8988T (cell line): ENCODE data around the gene SPACA5.
"Not testable (repeated sequence)": the region's sequence is repeated elsewhere in the genome, so short reads cannot be mapped to it uniquely, and the experiment has no call there.

Experiments used
- DNase-seq: peaks from one replicate; pipeline ENCODE4 v3.0.0; 2011

SPACA5 gene

DNA sequence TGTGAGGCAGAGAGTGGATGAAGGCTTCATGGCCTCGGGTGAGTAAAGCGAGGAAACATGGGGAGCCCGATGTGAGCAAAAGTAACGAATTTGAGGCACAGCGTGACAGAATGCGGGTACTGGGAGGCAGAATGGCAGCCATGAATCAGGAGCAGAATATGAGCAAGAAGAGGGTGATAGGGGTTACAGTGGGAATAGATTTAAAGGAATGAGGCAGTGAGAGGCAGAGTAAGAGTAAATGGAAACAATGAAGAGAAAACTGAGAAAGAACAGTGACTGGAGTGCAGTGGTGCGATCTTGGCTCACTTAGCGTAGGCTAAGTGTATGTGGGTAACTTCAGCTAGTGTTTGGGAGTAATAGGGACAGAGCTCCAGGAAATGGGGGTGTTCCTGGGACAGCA lies at the start of gene SPACA5:
Gene SPACA5 (plus strand): TSS at position 301 of the 400 bp plus-strand sequence. CDS start 815 bp downstream, outside the sequence.
- DNase-seq = not testable (repeated sequence)

DNA sequence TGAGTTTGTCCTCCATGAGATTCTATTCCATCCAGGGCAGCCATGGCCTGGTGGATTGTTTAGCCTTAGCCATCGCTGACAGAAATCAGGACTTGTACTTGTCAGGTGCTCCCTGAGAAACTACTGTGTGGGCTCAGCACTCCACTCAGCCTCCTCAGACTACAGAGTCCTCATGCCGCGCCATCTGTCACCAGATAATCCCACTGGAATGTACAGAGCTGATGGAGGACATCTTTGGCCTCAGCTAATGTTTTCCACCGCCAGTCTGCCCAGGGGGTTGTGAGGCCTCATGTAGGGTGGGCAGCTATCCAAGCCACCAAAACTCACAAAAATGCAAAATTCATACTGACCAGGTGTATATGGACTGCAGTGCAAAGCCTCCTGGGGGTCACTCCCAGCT lies 48.6 kb upstream of the SPACA5 start:
- DNase-seq = not testable (repeated sequence)

DNA sequence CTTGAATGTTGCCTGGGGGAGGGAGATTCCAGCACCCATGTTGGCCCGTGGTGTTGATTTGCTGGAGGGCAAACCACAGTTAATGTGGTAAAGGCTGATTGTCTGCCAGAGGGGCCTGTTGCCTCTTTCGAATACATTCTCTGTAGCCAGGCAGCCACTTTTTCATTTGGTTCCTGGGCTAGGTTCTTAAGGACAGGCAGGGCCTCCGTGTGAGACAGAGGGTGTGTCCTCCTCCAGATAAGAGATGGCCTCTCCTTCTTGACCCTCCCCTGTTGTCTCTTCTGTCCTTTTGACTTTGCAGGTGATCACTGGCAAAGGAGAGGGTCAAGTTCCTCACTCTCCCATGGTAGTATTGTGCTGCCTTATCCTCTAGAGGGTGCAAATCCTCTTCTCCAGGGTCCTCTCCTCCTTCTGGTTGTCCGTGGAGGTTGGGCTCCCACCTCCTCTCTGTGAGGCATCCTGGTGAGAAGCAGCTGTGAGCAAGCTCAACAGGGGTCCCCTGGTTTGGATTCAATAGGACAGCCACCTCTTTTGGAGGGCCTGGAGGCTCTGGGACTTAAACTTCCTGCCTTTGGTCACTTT lies 47.9 kb upstream of the SPACA5 start:
- no peak for DNase-seq

DNA sequence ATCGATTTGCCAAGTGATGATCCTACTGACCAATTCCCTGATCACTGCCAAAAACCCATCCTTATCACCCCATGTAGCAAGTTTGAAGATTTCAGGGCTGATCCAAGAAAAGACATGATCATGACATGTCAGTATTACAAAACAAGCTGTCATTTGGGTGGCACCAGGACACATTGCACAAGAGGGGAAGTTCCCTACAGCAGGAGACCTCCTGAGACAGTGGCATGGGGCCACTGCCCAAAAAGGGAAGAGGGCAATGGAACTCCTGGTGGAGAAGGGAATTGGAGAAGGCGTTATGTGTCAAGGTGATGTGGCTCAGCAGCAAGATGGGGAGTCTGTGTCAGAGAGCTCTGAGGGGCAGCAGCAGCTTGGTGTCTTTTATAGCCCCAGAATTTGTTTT lies 46.4 kb upstream of the SPACA5 start:
- no peak for DNase-seq

DNA sequence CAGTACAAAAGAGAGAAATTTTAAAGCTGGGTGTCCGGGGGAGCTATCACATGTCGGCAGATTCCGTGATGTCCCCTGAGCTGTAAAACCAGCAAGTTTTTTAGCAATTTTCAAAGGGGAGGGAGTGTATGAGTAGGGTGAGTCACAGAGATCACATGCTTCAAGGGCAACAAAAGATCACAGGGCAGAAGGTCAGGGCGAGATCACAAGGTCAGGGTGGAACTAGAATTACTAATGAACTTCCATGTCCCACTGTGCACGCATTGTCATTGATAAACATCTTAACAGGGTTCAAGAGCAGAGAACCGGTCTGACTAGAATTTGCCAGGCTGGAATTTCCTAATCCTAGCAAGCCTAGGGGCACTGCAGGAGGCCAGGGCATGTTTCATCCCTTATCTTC lies 45.0 kb upstream of the SPACA5 start:
- DNase-seq = not testable (repeated sequence)

DNA sequence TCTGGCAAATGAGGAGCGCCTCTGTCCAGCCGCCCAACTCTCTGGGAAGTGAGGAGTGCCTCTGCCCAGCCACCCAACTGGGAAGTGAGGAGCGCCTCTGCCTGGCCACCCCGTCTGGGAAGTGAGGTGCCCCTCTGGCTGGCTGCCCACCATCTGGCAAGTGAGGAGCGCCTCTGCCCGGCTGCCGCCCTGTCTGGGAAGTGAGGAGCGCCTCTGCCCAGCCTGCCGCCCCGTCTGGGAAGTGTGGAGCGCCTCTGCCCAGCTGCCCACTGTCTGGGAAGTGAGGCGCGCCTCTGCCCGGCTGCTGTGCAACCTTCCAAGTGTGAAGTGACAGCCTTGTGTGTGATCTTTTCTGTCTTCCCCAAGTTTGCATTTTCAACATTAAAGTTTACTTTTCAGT lies 41.3 kb upstream of the SPACA5 start:
- not testable (repeated sequence) for DNase-seq

DNA sequence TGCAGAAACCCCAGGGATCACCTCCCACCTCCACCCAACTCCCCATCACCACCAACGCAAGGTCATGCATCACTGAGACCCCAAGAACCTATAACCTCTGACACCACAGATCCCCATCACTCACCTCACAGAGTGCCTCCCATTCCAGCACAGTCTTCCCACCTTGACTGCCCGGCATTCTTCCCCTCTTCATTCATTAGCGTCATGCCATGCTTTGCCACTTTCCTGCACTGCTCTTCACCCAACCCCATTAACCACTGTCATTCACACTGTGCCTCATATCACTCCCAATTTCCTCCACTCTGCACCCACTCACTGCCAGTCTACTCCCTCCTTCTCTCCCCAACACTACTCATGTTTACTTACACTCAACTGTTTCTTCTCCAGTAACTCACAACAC lies 33.6 kb upstream of the SPACA5 start:
- no peak for DNase-seq

DNA sequence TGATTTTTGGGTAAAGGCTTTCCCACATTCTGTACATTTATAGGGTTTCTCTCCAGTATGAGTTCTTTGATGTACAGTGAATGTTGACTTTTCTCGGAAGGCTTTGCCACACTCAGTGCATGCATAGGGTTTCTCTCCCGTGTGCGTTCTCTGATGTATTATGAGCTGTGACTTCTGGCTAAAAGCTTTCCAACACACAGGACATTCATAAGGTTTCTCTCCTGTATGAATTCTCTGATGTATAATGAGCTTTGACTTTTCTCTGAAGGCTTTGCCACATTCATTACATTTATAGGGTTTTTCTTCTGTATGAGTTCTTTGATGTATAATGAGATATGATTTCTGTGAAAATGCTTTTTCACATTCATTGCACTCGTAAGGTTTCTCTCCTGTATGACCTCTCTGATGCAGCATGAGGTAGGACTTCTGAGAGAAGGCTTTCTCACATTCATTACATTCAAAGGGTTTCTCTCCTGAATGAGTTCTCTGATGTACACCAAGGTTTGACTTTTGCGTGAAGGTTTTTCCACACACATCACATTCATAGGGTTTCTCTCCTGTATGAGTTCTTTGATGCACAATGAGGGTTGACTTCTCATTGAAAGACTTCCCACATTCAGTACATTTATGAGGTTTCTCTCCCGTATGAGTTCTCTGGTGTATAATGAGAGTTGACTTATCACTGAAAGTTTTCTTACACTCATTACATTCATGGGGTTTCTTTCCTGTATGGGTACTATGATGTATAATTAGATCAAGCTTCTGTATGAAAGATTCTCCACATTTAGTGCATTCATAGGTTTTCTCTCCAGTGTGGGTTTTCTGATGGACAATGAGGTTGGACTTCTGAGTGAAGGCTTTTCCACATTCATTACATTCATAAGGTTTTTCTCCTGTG lies 30.3 kb upstream of the SPACA5 start:
- no peak for DNase-seq

DNA sequence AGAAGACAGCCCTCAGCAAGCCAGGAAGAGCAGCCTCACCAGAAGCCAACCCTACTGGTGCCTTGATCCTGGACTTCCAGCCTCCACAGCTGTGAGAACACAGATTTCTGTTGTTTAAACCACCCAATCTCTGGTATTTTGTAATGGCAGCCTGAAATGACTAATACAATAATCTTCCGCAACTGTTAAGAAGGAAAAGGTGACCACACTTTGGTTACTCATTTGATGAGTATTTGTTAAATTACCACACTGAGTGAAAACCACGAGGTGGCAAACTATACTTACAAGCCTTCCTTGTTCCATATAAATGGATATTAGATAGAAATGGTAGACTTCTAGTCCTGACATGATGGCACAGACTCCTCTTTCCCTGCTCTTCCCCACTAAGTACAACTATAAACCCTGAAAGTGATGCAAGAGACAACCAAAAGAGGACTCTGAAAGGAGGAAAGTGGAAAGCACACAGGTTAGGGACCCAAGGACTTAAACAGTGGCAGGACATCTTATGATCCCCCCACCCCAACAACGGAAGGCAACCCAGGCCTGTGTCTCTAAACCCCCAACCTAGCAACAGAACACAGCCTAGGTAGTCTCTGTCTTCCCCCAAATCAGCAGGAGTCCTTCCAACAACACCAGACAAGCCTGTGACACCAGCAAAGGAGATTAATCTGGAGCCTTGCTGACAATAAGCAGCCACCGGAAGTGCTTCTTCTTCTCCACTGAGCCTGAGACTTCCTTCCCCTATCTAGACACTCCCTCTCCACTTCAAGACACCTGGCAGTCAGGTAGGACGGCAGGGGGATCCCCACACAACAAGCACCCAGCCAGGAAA lies 15.3 kb upstream of the SPACA5 start:
- no peak for DNase-seq

DNA sequence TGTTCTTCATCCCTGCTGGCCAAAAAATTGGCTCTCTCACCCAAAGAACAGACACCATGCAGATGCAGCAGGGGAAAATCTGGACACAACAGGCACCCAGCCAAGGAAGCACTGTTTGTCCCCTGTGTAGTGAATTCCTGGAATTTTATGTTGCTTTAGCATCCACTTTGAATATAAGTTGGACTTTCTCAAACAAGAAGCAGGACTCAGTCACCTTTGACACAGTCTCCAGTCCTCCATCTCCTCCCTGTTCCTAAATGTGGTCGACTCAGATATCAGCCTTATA lies 14.8 kb upstream of the SPACA5 start:
- DNase-seq = no peak

DNA sequence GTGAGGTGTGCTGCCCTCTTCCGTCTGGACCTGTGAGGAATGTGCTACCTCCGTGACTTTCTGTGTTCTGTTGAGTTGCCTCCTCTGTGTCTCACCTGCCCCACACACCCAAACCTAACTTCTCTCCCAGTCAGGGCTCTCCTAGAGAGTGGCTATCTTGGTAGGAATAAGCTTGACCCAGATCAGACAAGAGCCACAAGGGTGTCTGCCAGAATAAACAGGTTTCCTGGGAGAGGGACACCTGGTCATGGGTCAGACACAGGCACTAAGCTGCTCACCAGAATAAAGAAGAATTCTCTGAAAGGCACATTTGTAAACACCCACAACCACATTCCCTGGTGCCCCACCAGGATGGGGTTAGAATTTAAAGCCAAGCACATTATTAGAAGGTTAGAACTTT lies 14.1 kb upstream of the SPACA5 start:
- no peak for DNase-seq

DNA sequence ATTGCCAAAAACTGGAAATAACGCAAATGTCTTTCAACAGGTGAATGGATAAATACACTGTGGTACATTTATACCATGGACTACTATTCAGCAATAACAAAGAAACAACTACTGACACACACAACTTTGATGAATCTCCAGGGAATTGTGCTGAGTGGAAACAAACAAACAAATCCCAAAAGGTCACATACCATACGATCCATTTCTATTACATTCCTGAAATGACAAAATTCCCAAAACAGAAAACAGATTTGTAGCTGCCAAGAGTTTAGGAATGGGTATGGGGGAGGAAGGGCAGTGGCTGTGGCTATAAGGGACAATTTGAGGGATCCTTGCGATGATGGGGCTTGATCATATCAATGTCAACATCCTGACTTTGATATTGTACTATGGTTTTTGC lies 5.5 kb upstream of the SPACA5 start:
- DNase-seq = no peak

DNA sequence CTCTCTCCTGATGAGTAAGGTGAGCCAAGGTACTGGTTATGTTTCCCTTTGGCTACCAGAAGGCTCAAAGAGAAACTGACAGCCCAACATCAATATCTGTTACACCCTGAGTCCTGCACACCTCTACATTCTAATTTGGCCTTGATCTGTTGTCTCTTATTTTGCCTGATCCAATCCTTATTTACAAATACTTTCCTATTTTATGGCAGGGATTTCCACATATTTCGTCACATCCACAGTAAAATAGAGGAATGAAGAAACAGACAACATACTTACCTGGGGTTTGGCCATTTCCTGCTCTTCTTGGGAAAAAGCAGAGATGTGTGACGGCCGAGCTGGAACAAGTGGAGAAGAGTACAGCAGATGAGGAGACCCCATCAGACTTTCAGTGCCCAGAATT lies 4.5 kb upstream of the SPACA5 start:
- no peak for DNase-seq

DNA sequence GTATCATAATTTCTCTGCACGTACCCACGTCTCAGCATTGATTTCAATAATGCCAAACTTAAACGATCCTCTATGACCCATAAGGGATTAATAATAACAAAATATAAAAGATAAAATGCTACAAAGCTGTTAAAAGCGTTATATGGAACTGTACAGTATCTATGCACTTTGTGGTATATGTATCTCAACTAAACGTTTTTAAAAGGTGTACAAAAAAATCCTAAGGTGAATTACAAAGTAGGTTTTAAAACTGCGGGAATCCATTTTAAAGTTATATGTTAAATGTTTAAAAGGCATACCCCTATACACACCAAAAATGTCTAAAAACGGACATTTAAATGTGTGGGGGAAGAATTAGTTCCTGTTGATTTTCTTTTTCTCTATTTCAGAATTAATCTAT lies 3.9 kb upstream of the SPACA5 start:
- DNase-seq = no peak

DNA sequence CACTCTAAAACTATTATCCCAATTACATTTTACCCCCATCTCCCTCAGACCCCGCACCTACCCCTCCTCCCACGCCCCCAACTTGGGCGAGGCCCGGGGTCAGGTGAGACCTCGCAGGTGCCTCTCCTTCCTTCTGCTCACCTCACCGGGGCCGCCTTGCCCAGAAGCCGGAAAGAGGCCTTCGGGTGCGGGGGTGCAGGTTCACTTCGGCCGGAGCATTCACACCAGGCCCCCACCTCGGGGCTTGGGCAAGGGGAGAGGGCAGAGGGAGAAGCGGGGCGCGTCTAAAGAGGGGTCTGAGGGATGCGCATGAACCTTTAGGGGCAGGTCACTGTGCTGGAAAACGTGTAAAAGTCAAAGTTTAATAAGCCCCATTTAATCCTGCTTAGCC lies 3.4 kb upstream of the SPACA5 start:
- DNase-seq = no peak

DNA sequence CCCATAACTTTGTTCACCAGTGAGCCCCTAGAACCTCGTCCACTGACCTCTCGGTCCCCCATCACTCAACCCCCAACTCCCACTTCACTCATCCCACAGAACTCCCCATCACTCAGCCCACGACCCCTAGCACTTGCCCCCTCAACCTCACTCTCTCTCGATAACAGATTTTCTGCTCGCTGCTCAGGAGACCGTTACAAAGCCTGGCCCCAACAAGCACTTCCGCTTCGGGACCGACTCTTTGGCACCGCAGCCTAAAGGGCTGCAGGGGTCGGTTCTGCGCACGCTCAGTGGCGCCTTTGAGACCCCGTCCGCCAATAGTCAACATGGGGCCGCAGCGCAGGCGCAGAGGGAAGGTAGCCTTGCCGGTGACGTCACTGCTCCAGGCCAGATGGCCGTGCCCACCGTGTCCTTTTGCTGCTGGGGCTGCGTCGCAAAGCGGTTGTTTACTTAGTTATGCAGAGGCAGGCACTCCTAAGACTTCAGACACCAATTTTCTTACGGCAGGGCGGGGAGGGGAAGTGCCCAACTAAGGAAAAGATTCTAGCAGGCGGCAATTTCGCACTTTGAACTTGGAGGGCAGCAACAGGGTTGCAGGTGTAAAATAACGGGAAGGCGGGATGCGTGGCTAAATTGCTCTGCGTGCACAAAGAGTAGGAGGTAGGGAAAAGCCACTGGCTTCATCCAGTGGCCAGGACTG lies 2.9 kb upstream of the SPACA5 start, which contains the start of gene ZNF182:
Gene ZNF182 (minus strand): TSS at position 232 of the 700 bp plus-strand sequence. CDS start 1,380 bp downstream, outside the sequence.
- peak; percentile 81 for DNase-seq

DNA sequence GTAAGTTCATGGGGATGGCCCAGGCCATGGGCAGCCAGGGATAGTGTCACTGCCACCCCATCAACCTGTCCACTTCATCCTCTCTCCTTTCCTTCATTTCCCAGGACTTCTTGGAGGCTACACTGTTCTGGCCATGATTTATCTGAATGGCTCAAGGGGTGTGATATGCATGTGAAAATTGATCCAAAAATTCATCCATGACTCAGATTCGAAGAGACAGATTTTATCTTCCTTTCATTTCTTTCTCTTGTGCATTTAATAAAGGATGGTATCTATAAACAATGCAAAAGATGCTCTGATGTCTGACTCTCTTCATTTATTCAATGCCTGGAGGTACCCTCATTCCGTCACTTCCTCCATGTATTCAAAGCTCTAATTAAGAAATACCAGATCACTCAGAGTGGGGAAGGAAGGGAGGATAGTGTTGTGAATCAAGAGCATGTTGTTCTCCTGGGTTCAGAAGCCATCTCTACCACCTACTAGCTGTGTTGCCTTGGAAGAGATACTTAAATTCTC lies 2.7 kb downstream of the SPACA5 start:
- not testable (repeated sequence) for DNase-seq

DNA sequence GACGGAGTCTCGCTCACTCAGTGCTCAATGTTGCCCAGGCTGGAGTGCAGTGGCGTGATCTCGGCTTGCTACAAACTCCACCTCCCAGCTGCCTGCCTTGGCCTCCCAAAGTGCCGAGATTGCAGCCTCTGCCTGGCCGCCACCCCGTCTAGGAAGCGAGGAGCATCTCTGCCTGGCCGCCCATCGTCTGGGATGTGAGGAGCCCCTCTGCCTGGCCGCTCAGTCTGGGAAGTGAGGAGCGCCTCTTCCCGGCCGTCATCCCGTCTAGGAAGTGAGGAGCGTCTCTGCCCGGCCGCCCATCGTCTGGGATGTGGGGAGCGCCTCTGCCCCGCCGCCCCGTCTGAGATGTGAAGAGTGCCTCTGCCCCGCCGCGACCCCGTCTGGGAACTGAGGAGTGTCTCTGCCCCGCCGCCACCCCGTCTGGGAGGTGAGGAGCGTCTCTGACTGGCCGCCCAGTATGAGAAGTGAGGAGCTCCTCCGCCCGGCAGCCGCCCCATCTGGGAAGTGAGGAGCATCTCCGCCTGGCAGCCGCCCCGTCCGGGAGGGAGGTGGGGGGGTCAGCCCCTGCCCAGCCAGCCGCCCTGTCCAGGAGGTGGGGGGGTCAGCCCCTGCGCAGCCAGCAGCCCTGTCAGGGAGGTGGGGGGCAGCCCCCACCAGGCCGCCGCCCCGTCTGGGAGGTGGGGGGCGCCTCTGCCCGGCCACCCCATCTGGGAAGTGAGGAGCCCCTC lies 10.0 kb downstream of the SPACA5 start:
- DNase-seq = not testable (repeated sequence)

DNA sequence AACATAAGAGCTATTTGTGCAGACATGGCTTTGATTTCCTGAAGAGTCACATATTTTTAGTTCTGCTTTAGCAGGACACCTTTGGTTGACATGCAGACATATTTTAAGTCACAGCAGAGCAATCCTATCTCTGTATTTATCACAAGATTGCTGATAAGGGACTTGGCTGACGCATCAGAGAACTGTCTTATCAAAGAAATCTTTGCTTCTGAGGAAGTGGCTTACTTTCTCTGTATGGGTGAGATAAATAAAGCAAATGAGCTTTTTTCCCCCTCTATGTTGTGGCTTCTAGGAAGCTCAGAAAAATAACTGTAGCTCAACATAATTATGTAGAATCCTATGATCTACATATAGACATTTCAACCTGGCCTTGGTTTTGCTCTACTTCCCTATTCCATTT lies 13.1 kb downstream of the SPACA5 start:
- not testable (repeated sequence) for DNase-seq

DNA sequence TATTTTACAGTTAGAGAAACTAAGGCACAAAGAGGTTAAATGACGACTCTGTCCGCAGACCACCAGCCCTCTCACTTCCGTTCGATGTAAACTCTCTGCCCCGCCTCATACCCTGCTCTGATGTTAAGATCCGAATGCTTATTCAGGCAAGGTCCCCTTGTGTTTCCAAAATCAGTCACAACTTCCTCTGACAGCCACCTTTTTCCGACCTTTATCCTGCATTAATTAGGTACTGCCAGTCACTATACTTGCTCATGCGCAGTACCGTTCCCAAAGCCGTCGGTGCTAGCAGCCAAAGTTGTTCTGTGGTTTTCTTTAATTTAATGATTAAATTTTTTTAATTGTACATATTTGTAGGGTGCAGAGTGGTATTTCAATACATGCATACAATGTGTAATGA lies 13.7 kb downstream of the SPACA5 start:
- DNase-seq = not testable (repeated sequence)

DNA sequence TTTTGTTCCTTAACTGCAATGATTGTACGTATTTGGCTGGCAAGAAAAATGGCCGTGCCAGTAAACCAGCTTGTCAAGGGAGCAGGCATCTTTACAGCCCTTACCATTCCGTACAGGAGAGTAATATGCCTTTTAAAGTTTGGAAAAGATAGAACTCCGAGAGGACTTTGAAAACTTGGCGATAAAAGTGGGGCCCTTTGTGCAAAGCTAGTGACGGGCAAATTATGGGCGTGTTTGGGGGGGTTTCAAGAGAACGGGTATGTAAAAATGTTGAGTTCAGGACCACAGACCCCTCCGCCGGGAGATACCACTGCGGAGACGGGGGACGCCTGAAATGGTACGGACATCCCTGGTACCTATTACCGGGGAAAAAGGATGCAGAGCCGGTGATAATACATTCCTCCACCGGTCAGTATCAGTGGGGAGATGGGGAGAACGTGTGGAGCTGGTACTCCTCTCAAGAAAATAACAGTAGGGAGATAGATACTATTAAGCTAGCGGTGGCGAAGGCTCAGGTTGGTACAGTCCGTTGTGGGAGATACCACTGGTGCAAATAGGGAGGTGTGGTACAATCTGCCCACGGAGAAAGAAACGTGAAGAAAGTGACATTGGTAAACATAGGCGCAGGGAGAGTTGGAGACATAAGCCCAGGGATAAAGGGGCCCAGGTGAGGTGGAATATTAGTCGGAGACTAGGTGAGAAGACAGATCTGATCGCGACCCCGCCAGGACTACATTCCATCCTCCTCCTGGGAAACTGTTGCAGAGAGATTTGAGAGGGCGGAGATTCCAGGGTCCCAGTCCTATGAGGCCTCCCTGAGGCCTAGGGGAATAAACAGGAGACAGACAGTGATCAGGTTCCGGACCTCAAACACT lies 14.5 kb downstream of the SPACA5 start:
- DNase-seq = peak; percentile 31
